GM18499 (cell line): ENCODE data around the gene ACBD4.
"Not testable (repeated sequence)": the region's sequence is repeated elsewhere in the genome, so short reads cannot be mapped to it uniquely, and the experiment has no call there.

Experiments
- ATAC-seq: cut with Tn5 transposase; IDR thresholded peaks from one replicate; pipeline ENCODE4 v1.9.1; 2021; ENCODE audit warnings: moderate number of reproducible peaks; ENCODE audit not compliant: insufficient read depth, unreplicated experiment

ACBD4 gene

DNA sequence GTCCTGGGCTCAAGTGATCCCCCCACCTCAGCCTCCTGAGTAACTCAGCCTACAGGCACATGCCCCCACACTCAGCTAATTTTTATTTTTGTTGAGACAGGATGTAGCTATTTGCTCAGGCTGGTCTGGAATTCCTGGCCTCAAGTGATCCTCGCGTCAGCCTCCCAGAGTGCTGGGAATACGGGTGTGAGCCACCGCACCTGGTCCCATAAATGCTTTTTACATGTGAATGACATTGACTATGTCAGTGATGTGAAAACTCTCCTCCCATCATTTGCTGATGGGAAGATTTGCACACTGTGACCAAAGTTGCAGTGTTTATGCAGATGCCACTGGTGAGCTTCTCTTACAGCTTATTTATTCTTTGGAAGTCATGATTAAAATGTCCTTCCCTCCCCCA is 18.2 kb upstream of the ACBD4 start:
- no peak for ATAC-seq

DNA sequence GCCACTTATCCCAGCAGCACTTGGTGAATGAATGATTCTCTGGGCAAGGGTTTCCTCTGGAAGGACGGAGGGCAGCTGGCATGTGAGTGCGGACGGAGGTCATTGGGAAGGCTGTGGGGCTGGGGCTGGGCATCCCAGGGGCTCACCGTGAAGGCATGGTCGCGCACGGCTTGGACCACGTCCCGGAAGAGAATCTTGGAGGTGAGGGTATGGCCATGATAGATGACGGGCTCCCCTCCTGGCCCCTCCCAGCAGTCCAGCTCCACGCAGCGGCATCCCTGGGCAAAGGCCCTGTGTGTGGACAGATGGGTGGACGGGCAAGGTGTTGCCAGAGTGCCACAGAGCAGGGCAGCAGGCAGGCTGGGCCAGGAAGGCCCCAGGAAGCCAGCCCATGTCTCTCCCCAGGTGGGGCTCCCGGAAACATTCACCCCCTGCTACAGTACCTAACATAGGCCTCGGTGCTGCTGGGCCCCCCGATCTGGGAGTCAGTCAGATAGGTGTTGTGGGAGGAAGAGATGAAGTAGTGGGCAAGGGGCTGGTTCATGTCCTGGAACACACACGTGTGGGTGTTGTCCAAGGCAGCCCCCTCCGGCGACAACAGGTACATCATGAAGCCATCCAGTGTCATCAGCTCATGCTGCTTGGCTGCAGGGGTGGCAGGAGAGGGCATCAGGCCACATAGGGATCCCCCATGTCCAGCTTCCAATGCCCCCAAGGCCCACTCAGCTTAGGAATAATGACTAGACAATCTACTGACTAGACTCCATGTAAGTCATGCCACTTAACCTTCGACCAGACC is 17.4 kb upstream of the ACBD4 start:
- ATAC-seq = no peak

DNA sequence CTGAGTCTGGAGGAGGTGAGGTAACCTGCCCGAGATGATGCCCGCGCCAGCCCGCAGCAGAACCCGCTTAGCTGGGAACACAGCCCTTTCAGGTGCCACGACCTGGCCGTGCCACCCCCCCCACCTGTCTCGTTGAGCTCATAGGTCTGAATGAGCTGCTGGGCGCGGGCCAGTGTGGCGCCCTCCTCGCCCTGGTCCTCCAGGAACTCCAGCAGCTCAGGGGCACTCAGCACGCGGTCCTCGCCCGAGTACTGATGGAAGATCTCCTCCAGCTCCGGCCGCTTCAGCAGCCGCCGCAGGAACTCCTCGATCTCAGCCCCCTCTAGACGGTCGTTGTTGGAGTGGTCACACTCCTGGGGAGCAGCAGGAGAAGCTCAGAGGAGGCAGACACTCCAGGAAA is 16.8 kb upstream of the ACBD4 start:
- no peak for ATAC-seq

DNA sequence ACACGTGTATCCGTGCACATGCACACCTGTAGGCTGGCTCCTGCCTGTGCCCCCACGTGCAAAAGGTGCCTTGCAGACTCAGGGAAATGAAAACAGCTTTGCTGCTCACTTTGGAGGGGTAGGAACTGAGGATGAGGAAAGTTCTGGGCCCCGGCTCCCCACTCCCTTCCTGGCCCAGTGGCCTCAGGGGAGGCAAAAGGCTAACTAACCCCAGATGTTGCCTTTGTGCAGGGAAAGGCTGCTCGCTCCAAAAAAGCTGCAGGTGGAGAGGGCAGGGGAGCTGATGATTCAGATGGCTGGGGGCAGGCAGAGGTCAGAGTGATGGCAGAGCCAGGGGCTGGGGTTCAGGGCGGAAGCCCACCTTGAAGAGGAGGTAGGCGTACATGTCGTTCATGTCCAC is 15.5 kb upstream of the ACBD4 start:
- no peak for ATAC-seq

DNA sequence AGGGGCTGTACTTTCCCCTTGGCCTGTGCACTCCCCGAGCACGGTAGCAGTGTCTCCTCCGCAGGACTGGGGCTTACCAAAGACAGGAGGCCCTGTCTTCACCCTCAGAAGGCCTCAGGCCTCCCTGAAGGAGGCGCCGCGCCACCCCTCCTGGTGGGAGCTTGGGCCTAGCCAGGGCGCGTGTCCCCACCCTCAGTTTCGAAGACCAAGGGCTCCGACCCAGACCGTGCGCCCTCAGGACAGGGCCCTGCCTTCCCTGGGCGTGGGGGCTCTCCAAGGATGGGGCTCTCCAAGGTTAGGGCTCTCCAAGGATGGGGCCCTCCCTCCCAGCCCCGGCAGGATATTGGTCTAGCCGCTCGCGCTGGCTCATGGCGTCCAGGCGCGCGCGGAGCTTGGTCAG is 14.9 kb upstream of the ACBD4 start:
- ATAC-seq = no peak

DNA sequence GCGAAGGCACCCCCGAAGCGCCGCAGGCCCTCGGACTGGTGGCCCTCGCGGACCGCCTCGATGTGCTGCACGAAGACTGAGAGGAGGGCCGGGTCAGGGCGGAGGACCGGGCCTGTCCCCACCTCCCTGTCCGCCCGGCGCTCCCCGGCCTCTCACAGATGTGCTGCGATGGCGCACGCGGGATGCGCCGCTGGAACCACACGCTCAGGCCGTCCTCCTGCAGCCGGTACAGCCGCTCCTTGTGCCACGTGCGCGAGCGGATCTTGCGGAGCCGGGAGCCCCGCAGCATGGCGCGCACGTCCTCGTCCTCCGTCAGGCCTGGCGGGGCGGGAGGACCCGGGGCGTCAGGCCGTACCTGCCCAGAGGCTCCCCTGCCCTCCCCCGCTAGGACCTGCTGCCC is 14.4 kb upstream of the ACBD4 start:
- no peak for ATAC-seq

DNA sequence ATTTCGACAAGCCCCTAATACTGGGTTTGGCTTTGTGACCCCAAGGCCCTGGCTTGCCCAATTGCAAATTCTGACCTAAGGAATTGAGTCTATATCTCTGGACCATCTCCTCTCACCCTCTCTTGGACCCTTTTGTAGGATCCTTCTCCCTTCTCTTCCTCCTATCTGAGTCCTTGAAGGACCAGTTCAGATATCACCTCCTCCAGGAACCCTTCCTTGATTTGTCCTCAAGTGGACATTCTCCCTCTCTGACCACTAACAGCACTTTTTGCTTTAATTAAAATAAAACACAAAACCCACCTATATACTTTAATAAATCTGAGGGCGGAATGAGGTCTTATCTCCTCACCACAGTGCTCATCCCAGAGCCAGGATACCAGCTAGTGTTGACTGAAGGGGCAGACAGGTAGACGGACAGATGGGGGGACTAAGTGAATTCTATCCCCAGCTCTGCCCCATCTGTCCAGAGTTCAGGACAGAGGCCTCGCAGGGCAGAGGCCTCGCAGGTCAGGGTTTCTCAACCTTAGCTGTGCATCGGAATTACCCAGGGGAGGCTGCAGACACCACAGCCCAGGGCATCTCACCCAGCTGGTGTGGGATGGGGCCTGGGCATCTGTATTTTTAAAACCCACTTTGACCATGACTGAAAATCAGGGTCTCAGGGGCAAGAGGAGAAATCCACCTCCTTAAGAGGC is 12.3 kb upstream of the ACBD4 start:
- ATAC-seq = no peak

DNA sequence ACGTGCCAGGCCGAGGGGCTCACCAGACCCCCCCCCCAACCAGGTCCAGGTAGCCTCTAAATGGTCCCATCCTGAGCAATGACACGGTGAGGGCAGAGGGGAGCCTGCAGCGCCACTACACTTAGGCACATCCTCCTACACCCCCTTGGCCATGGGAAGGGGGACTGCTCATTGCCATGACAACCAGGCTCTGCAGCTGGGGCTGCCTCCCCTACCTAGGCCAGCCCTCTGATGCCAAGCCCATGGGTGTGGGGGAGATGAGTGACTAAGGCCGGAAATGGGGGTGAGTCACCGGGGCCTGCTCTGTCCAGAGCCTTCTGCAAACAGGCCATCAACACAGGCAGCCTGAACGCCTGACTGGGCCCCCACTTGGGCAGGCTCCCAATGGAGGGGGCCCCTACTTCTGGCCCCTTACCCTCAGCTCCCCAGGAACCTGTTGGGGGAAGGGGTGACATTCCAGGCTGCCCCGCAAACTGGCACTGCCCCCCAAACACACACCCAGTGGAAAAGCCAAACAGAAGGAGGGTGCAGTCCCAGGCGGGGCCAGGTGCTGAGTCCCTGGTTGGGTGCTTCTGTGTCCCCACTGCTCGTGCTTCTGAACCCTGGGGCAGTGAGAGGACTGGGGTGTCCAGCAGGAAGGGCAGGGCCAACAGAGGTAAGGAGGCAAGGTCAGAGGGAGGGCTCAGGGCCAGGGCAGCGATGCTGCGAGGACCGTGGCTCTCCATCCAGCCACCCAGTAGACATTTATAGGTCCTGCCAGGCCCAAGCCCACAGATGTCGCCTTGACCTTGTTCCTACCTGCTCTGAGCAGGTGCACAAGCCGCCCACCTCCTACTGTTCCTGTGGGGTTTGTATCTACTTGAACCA is 11.3 kb upstream of the ACBD4 start:
- no peak for ATAC-seq

DNA sequence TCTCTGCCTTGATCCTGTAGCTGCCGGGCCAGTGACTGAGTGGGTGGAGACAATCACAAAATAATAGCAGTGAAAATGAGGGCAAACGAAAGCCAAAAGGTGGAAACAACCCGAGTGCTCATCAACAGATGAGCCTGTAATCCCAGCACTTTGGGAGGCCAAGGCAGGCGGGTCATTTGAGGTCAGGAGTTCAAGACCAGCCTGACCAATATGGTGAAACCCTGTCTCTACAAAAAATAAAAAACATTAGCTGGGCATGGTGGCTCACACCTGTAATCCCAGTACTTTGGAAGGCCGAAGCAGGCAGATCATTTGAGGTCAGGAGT is 10.7 kb upstream of the ACBD4 start:
- ATAC-seq = not testable (repeated sequence)

DNA sequence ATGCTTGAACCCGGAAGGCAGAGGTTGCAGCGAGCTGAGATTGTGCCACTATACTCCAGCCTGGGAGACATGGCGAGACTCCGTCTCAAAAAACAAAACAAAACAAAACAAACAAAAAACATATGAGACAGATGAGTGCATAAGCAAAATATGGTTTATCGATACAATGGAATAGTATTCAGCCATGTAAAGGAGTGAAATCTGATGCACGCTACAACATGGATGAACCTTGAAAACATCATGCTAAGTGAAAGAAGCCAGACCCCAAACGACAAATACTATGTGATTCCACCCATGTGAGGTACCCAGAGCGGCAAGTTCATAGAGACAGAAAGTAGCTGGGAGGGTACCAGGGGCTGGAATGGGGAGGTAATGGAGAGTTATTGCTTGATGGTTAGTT is 10.0 kb upstream of the ACBD4 start:
- ATAC-seq = no peak

DNA sequence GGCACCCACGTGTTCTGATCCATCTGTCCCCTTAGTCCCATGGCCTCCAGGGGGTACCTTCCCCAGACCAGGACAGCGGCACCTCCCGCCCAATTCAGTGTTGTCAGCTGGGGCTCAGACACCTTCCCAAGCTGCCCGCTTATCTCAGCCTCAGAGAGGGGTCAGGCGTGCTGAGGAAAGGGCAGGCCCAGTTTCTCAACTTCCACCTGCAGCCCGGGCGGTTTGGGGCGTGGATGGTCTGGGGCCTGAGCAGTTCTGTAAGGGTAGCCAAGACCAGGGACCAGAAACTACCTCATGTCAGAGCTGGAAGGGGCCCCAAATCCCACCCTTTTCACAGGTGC is 8.3 kb upstream of the ACBD4 start:
- ATAC-seq = no peak

DNA sequence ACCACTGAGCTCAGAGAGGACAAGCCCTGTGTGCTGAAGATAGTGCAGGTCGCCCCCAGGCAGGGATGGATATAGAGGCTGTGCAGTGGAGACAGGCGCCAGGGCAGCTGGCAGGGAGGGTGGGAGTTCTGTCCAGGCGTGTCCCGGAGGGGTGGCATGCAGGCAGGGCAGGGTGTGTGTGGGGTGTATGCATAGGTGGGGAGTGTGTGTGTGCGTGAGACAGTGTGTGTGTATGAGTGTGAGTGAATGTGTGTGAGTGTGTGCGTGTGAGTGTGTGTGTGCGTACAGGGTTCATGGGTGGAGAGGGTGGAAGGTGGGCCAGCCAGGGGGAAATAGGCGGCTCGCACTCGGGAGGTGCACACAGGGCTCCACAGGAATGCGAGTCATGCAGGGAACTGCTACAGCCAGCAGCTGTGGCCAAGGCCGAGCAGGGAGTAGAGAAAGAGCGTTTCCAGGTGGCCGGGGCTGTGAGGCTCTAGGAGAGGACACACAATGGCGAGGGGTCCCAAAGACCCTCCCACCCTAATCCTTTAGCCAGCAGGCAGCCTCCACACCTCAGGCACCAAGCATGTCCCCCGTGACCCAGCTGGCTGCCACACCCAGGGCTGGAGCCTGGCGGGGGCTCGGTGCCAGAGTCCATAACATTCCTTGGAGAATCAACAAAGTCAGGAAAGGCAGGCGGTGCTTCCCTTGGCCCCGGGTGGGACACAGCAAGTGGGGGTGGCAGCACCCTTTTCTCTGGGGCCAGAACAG is 7.8 kb upstream of the ACBD4 start:
- ATAC-seq = no peak

DNA sequence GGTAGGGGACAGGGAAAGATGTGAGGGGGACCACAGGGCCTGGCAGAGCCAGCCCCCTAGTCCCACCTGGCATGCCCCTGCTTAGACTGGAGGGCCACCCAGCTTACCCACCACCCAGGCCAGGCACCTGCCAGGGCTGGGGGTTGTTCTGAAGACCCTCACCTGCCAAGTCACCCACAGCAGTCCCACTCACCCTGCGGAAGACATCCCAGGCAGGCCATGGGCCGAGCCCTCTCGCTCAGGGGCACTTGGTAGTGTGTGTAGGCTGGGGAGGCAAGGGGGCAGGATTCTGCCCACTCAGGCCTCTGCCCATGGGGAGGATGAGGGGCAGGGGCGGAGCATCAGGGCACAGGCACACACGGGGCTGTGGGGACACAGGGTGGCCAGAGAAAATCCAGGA is 7.2 kb upstream of the ACBD4 start:
- no peak for ATAC-seq

DNA sequence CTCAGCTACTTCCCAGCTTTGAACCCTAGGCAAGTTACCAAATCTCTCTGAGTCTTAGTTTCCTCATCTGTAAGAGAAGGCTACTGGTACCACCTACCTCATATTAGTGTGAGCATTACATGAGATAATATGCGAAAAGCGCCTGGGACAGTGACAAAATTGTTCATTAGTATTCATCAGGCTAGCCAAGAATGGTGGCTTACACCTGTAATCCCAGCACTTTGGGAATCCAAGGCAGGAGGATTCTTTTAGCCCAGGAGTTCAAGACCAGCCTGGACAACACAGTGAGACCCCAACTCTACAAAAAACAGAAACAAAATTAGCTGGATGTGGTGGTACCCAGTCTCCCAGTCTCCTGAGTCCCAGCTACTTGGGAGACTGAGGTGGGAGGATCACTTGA is 6.5 kb upstream of the ACBD4 start:
- ATAC-seq = no peak

DNA sequence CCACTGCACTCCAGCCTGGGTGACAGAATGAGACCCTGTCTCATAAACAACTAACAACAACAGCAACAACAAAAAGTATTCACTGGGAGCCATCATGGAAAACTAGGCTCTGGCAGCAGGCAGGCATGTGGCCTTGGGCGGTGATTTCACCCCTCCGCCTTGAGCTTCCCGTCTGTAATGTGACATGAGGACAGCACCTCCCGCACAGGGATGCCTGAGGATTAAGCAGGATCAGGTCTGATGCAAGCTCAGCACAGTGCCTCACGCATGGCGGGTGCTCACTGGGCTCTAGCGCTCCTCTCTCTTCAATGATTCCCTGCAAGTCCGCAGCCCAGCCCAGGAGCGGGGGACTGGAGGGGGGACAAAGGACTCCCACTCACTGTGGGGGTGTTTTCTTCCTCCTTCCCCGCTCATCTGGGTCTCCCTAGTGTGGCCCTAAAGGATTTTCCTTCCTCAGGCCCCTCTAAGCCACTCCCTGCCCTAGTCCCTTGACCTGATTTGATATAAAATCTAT is 6.0 kb upstream of the ACBD4 start:
- no peak for ATAC-seq

DNA sequence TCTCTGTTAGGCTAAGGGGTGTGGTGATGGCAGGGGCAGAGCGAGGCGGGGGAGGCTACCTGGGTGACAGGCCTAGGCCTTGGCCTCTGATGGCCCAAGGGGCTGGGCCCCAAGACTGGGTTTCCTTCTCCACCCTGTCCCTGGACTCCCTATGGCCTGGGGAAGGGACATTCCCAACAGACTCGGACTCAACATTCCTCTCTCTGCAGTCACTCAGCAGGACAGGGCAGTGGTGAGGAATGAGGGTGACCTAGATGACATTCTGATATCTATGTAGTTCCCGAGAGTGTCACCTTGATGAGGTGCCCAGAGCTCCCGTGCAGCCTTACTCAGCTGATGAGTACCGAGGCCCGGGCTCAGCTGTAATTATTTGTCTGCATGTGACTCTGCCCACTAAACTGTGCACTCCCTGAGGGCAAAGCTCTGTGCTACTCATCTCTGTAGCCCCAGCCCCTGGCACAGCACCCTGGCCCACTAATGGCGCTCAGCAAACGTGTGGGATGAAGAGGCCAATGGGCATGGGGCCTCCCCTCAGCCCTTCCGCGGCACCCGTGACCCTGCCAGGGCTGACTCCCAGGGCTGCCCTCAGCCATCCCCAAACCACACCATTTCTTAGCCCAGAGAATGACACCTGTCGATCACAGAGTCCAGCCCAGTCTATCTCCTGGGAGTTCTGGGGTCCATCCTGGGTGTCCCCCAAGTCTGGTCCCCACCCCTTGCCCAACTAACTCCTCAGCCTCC is 5.4 kb upstream of the ACBD4 start:
- no peak for ATAC-seq

DNA sequence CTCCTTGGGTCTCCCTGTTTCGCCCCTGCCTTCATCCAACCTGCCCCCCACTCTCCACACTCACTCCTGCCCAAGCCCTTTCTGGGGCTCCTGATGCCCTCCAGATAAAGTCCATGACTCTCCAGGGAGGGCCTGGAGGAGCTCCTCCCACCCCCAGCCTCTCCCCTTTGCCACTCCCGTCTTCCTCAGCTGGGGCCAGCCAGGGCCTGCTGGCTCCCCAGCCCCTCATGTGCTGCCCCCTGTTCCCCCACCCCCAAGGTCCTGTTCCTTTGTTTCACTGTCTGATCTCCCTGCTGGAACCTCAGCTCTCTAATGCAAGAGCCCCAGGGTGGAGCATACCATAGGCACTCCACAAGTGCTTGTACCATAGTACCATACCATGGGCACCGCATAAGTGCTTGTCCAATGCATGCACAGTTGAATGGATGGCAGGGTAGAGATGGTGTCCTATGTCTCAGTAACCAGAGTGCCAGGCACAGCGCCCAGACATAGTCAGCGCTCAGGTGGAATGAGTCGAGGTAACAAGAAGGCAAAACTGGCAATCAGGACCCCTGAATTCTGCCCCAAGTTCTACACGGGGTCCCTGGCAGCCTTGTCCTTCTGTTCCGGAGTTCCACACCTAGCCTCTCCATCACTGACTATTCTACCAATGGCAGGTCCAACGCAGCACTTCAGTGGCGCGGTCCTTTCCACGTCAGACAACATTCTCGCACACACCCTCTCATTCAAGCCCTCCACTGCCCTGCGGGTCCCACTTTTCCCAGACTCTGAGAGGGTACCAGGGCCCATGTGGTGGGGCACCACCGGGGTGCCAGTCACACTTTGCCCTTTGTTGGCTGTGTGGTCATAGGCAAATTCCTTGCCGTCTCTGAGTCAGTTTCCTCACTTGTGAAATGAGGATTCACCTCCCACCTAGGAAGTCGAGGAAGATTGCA is 4.5 kb upstream of the ACBD4 start:
- ATAC-seq = no peak

DNA sequence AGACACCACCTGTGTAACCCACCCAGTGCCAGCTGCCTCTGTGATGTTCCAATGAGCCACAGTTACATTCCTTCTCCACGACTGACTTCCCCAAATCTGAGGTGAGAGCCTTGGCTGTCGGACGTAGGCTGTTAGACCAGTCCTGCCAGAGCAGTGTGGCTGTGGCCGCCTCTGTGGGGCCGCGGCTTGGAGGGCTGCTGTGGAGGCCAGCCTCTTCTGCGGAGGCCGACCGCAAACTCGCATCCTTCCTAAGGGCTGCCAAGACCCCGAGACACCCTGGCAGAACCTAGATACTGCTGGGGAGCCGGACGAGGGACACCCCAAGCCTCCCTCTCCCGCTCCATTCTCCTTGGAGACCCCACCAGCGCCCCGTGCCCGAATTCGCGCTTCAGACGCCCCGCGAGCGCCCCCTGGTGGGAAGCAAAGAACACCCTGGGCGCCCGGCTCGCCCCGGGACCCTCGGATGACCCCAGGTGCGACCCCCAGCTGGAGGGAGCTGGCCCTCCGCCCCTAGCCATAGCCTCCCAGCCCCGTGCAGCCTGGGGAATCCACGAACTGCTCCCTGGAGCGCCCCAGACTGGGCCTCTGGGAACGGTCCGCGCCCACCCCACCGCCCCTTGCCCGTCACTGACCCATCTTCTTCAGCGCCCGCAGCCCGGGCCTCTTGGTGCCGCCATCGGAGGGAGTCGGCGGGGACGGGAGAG is 3.7 kb upstream of the ACBD4 start:
- ATAC-seq = no peak
